NCI-H2029 (cell line): ENCODE measurements around the gene ZNF500.

ENCODE experiments used
- DNase-seq: peaks from one replicate; lab custom pipeline; 2025; lab: John Stamatoyannopoulos, UW

Gene ZNF500

GRCh38 chr16:4772351-4772750 is 5.4 kb upstream of the ZNF500 start:
- no peak for DNase-seq

GRCh38 chr16:4771646-4772045 is 4.7 kb upstream of the ZNF500 start:
- no peak for DNase-seq

GRCh38 chr16:4769306-4769638 is 2.3 kb upstream of the ZNF500 start:
- DNase-seq, result no peak

- DNase-seq, result peak; percentile 93
Measured at GRCh38 chr16:4768549-4769305, 1.8 kb upstream of the ZNF500 start.

GRCh38 chr16:4767872-4768548 is 1.0 kb upstream of the ZNF500 start:
- no peak for DNase-seq

GRCh38 chr16:4765511-4766474 is 1.2 kb downstream of the ZNF500 start:
- DNase-seq, result no peak

- no peak for DNase-seq
Measured at GRCh38 chr16:4763791-4764190, 3.2 kb downstream of the ZNF500 start.

- DNase-seq, result no peak
Measured at GRCh38 chr16:4762205-4762604, 4.8 kb downstream of the ZNF500 start.

- no peak for DNase-seq
Measured at GRCh38 chr16:4760221-4760910, 6.6 kb downstream of the ZNF500 start.

GRCh38 chr16:4755687-4756086 is 11.3 kb downstream of the ZNF500 start:
- no peak for DNase-seq

- DNase-seq, result no peak
Measured at GRCh38 chr16:4754865-4755264, 12.1 kb downstream of the ZNF500 start.

GRCh38 chr16:4753227-4753626 is 13.7 kb downstream of the ZNF500 start:
- no peak for DNase-seq

GRCh38 chr16:4752351-4753100 is 14.4 kb downstream of the ZNF500 start:
- no peak for DNase-seq

GRCh38 chr16:4750896-4751295 is 16.1 kb downstream of the ZNF500 start:
- no peak for DNase-seq

GRCh38 chr16:4749700-4750257 is 17.2 kb downstream of the ZNF500 start:
- DNase-seq, result no peak

GRCh38 chr16:4748682-4749411 is 18.1 kb downstream of the ZNF500 start:
- DNase-seq, result no peak

GRCh38 chr16:4747906-4748681 is 18.9 kb downstream of the ZNF500 start:
- DNase-seq, result no peak

- DNase-seq, result no peak
Measured at GRCh38 chr16:4746991-4747574, 19.9 kb downstream of the ZNF500 start.

- no peak for DNase-seq
Measured at GRCh38 chr16:4746215-4746614, 20.7 kb downstream of the ZNF500 start.
